Measurements from ENCODE around the gene SUPT20H.

The SUPT20H gene

GRCh38 chr13:37058910-37059847, at the start of gene SUPT20H:
Gene SUPT20H, minus strand, starts transcription at chr13:37059688. Its CDS starts 8,198 bp downstream, at chr13:37051490.
- peak; percentile 61 for DNase-seq

- no peak for DNase-seq
These were observed 49.7 kb upstream of the SUPT20H start for GRCh38 chr13:37109051-37109678.

GRCh38 chr13:37107868-37108267, 48.4 kb upstream of the SUPT20H start:
- no peak for DNase-seq

DNA sequence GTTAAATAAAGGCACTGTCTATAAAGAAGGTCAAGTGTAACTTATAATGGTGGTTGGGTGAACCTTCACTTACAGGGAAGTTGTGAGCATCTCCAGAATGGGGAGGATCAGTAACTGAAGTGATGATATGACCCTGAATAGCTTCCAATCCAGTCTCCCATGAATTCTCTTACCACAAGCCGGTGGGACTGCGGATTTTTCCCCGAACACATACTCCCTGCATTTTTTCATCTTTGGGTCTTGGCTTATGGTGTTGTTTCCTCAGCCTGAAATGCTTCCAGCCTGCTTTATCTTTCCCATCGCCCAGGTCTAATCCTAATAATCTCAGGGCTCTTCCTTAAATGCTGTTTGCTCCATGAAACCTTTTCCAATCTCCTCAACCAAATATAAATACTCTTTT, 48.0 kb upstream of the SUPT20H start:
- no peak for DNase-seq

DNA sequence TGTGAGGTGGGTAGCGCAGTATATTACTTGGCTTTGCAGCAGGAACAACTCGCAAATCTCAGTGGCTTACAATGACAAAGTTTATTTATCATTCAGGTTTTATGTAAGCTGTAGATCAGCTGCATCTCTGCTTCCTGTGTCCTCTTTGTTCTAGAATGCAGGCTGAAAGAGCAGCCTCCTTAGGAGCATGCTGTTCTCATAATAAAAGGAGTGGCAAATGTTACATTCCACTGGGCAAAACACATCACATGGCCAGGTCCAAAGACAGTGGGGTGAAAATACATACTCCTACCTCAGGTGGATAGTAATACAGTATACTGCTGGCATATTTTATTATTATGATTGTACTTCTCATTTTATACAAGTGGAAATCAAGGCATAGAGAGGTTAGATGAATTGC, 47.2 kb upstream of the SUPT20H start:
- DNase-seq = no peak

DNA sequence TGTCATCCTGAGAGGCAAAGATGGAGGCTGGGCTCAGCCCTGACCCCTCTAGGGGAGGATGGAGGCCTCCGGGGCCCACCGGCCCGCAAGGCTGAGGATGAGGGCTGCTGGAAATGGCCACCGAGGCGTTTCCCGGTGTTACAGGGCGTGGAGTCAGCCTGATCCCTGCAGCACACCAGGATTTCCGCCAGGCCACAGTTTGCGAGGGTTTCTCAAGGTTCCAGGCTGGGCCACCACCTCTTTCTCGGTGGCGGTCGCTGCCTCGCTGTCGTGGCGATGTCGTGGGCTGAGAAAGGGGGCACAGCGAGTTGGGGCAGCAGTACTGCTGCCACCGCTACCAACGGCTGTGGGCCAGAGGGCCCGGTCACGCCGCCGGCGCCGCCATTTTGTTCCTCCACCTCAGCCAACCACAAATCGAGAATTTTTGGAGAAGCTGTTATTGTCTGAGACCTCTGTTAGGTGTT, 45.8 kb upstream of the SUPT20H start, which contains the start of gene CSNK1A1L:
Gene CSNK1A1L (minus strand): TSS at position 414 of the 464 bp plus-strand sequence. CDS start 408 bp downstream, at position 6.
- DNase-seq = no peak

DNA sequence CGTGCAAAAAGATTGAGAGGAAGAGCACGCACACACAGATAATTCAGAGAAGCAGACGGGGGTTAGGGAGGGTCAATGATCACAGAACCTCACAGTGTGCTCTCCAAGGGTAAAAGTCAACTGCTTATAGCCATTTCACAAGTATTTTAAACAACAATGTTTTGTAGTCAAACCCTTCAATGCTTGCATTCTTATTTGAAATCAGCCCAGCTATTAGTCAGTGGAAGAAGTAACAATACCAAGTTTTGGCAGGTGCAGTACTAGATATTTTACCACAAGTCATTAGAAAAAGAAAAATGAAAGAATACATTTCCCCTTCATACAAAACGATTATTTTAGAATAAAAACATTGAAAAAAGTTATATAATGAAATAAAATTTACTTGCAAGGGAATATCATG, 43.4 kb upstream of the SUPT20H start:
- DNase-seq = no peak

- DNase-seq = no peak
These were observed 41.7 kb upstream of the SUPT20H start for GRCh38 chr13:37101201-37101600.

- no peak for DNase-seq
These were observed 41.2 kb upstream of the SUPT20H start for GRCh38 chr13:37100731-37101130.

DNA sequence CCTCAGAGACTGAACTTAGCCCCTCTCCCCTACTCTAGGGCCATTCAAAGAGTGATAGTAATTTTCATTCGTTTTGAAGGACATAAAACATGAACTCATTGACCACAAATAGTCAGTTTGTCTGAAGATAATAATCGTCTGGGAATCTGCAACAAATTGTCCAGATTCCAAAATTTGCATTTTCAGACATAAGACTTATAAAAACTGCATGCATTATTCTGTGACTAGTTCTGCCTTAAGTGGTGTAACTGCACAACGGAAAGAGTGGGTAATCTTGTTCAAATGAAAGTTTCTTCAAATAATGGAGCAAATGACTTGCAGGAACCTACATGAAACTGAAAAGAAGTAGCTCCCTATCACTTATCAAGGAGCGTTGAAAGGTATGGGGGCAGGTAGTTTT, 37.6 kb upstream of the SUPT20H start:
- no peak for DNase-seq

DNA sequence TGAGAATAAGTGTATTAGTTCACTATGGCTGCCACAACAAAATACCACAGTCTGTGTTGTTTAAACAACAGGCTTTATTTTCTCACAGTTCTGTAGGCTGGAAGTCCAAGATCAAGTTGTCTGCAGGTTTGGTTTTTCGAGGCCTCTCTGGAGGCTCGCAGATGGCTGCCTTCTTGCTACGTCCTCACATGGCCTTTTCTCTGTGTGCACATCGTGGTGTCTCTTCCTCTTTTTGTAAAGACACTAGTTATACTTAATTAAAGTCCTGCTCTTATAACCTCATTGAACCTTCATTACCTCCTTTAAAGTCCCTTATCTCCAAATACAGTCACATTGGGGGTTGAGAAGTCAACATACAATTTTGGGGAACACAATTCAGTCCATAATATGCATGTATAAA, 35.4 kb upstream of the SUPT20H start:
- no peak for DNase-seq

GRCh38 chr13:37094099-37094498, 34.6 kb upstream of the SUPT20H start:
- no peak for DNase-seq

- no peak for DNase-seq
These were observed 32.3 kb upstream of the SUPT20H start for GRCh38 chr13:37091835-37092234.

DNA sequence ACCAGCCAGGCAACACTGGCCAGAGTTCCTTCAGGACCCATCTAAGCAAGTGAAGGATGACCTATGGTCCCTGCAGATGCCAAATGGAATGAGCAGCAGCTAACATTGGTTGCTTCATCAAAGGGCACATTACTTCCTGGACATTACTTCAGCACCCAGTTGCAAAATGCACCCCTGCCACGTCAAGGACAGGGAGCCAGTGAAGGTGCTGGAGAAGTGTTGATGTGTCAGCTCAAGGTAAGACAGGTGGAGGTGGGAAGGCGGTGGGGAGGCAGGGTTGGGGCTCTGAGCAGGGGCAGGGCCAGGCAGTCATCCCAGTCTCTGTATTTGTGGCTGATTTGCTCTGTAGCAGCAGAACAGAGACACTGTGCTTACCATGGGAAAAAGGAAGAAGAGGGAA, 31.4 kb upstream of the SUPT20H start:
- DNase-seq = no peak

GRCh38 chr13:37089495-37089894, 30.0 kb upstream of the SUPT20H start:
- DNase-seq = no peak

DNA sequence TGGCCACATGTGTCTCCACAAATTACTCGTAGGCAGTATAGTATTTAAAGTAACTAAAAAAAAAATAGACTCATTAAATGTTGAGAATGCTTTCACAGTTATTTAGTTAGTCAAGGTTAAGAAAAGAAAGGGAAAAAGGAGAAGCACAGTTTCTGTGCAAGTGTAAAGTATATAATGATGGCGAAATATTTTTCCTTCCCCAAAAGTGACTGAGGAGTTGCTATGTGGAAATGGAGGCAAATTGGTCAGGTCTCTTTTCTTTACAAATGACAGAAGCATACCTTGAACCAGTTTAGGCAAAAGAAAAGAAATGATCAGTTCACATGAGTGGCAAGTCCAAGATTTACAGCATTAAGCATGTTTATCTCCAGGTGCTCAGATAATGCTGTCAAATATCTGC, 28.0 kb upstream of the SUPT20H start:
- no peak for DNase-seq

DNA sequence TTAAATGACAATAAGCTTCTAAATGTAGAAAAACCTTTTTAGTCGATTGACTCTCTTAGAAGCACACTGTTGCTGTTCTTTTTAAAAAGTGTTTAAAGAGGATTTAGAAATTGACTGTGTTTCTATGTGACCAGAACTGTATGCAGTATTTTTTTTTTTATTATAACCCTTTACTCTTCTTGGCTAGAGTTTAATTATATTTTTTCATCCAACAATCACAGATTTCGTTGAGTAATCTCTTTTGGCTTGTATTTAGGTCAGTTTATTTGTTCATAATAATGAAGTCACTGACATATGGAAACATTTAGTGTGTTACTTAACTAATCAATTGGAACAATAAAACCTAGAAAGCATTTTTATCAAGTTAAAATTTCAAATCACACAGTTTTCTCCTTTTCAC, 26.1 kb upstream of the SUPT20H start:
- DNase-seq = no peak

DNA sequence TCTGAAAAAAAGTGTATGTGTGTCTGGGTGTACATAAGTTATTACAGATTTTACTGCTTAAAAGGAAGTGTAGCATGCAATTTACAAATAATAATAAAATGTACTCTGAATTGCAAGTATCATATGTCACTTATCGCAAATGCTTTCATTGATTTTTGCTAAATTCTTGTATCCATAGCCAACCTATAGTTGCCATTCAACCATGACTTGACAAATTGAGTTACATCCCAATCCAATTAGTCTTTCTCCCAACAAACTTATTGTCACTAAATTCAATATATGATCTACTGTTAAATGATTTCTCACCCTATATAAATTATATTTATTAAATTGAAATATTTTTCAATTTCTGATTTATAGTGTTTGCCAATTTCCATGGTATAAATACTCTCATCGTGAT, 17.3 kb upstream of the SUPT20H start:
- no peak for DNase-seq

GRCh38 chr13:37075164-37075563, 15.7 kb upstream of the SUPT20H start:
- no peak for DNase-seq

DNA sequence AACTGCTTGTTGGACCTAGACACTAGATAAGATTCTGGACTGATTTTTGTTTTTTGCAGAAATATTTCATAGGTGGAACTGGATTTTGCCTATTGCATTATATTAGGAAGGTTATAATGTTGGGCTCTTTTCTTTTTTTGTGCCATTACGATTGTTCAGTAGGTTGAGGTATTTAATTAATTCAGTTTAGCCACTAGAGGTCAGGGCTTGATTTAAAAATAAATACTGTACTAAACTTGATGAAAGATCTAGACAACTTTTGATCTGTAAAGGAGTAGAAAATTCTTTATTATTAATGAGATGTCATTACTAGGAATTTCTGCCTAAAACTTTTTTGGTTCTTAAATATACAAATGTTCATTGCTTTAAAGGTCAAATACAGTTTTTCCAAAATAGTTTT, 15.2 kb upstream of the SUPT20H start:
- no peak for DNase-seq

- no peak for DNase-seq
These were observed 12.5 kb upstream of the SUPT20H start for GRCh38 chr13:37072024-37072423.

DNA sequence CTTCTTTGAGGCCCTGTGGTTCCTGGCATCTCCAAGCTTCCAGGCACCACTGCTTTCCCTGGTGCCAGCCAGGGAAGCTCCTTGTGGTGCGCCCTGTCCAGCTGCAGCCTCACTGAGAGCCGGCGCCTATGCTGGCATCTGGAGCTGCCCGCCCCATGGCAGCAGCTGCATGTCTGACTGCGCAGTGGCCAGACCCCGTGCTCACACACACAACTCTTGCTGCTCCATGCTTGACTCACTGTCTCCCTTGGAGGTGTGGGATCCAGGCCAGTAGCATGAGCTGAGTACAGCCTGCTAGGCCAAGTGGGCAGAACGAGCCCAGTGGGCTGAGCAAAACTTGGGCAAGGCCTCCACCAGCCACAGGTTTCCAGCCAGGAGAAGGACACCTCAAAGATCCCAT, 11.5 kb upstream of the SUPT20H start:
- DNase-seq = no peak

DNA sequence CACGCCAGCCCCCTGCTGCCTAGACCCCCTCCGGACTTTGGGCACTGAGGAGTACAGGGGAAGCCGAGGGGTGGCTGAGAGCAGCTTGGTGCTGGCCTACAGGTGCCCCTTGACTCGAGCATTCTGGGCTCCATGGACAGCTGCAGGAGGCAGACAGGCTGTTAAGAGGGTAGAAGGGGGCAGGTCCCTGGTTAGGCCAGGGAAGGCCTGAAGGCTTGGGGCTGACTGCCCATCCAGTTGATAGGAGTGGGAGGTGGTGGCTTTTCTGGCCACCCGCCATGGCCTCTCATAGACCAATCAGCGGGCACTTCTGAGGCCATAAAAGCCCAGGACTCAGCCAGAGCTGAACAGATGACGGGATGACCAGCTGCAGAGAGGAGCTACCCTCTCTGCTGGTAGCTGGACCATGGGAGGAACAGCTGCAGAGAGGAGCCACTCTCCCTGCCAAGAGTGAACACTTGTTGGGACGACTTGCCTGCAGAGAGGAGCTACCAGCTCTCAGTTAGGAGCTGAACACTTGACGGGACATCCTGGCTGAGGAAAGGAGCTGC, 10.7 kb upstream of the SUPT20H start:
- DNase-seq = no peak

DNA sequence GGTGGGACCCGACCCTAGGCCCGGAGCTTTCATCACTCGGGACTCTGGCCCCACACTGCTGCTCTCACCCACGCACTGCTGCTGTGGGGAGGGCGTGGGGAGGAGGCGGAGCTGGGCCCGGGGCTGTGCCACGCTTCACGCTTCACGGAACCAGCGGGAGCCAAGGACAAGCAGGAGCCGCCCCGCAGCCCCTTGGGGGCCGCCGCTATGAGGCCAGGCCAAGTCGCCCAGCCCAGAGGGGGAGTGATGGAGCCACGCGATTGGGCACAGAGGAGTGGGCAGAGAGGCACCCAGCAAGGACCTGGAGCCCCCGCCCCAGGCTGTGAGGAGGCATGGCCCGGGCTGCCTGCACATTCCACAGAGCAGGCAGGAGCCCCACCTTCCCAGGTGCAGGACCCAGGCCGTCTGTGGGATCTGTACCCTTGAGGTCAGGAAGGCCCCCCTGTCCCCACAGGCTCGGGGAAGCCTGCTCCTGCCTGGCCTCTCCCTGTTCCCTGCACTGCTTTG, 10.2 kb upstream of the SUPT20H start:
- no peak for DNase-seq

All from NCI-H226 (cell line).